Measurements from ENCODE around the gene HHIPL1.

- TF ChIP-seq POLR2A (IDR thresholded peaks at IDR 0.05) (no peak), POLR2AphosphoS5 (IDR thresholded peaks at IDR 0.05) (no peak)
Observed at GRCh38 chr14:99664937-99665273, 20.0 kb downstream of the HHIPL1 start.

Measured in spleen (tissue), 3 donors.